IgD-negative memory B cell (primary cell): ENCODE results near the gene TRAF7. TPM values are rescaled to one million over a fixed set of nuclear protein-coding genes. Genes with fewer than 3 reads are reported as not detected.
"Not testable (repeated sequence)": the region's sequence is repeated elsewhere in the genome, so short reads cannot be mapped to it uniquely, and the experiment has no call there.

Experiments used
- H3K27ac Mint-ChIP-seq, 3 donors: one replicate each; pipeline ENCODE4 v1.8.0; 2020 to 2022; ENCODE audit warnings: mild to moderate bottlenecking in 3 of 3, mixed read lengths in 3 of 3, moderate library complexity in 1 of 3
- H3K27me3 Mint-ChIP-seq: one replicate; pipeline ENCODE4 v1.8.0; 2021; ENCODE audit warnings: mixed read lengths
- H3K36me3 Mint-ChIP-seq: one replicate; pipeline ENCODE4 v1.8.0; 2020; ENCODE audit warnings: mild to moderate bottlenecking, mixed read lengths
- H3K4me1 Mint-ChIP-seq, 3 donors: one replicate each; pipeline ENCODE4 v1.8.0; 2020 to 2022; ENCODE audit warnings: mixed read lengths in 3 of 3, mild to moderate bottlenecking in 1 of 3
- H3K4me3 Mint-ChIP-seq, 4 donors: one replicate each; pipeline ENCODE4 v1.8.0; 2020 to 2022; ENCODE audit warnings: mild to moderate bottlenecking in 4 of 4, mixed read lengths in 4 of 4, moderate library complexity in 3 of 4
- H3K9me3 Mint-ChIP-seq, 3 donors: one replicate each; pipeline ENCODE4 v1.8.0; 2020 to 2021; ENCODE audit warnings: mixed read lengths in 3 of 3, mild to moderate bottlenecking in 1 of 3
- polyA plus RNA-seq: library from polyadenylated mRNA; unstranded; fragments of 300-500 nt; fragmentation: Illumina TruSeq; gene quantifications from one replicate; pipeline ENCODE4 v1.2.3, GENCODE V29; 2021

TRAF7 gene
- polyA plus RNA-seq, 1 donor from 2014 or later: 7.0 TPM

- H3K27me3 Mint-ChIP-seq, H3K4me3 Mint-ChIP-seq, H3K4me1 Mint-ChIP-seq, H3K9me3 Mint-ChIP-seq, H3K27ac Mint-ChIP-seq, H3K36me3 Mint-ChIP-seq: not testable (repeated sequence)
Measured at GRCh38 chr16:2116428-2116827, 39.2 kb upstream of the TRAF7 start.

- H3K27me3 Mint-ChIP-seq, H3K4me3 Mint-ChIP-seq, H3K27ac Mint-ChIP-seq, H3K36me3 Mint-ChIP-seq, H3K9me3 Mint-ChIP-seq, H3K4me1 Mint-ChIP-seq: not testable (repeated sequence)
Measured at GRCh38 chr16:2117341-2117740, 38.2 kb upstream of the TRAF7 start.

GRCh38 chr16:2117960-2118722 lies 37.4 kb upstream of the TRAF7 start:
- not testable (repeated sequence) for H3K27me3 Mint-ChIP-seq, H3K4me1 Mint-ChIP-seq, H3K27ac Mint-ChIP-seq, H3K4me3 Mint-ChIP-seq, H3K9me3 Mint-ChIP-seq, H3K36me3 Mint-ChIP-seq

GRCh38 chr16:2121325-2121724 lies 34.3 kb upstream of the TRAF7 start:
- not testable (repeated sequence) for H3K9me3 Mint-ChIP-seq, H3K4me3 Mint-ChIP-seq, H3K27ac Mint-ChIP-seq, H3K27me3 Mint-ChIP-seq, H3K4me1 Mint-ChIP-seq, H3K36me3 Mint-ChIP-seq

- no peak overlapping the region for H3K27ac Mint-ChIP-seq
- H3K36me3 Mint-ChIP-seq: no peaks in the 10 kb centered on the region
- peaks cover 5 to 9% (median 7%) of the 10 kb centered on the region in 3 donors for H3K4me1 Mint-ChIP-seq
- H3K4me3 Mint-ChIP-seq: no peak overlapping the region
- no peaks in the 10 kb centered on the region for H3K9me3 Mint-ChIP-seq
- H3K27me3 Mint-ChIP-seq: no peaks in the 10 kb centered on the region
Measured at GRCh38 chr16:2121853-2122252, 33.7 kb upstream of the TRAF7 start.

GRCh38 chr16:2122429-2122828 lies 33.2 kb upstream of the TRAF7 start:
- Mint-ChIP-seq H3K4me3 (no peak overlapping the region), H3K27me3 (no peaks in the 10 kb centered on the region), H3K36me3 (no peaks in the 10 kb centered on the region), H3K4me1 (peaks cover 5 to 9% (median 9%) of the 10 kb centered on the region in 3 donors), H3K9me3 (no peaks in the 10 kb centered on the region), H3K27ac (no peak overlapping the region)

GRCh38 chr16:2122934-2123683 lies 32.5 kb upstream of the TRAF7 start:
- not testable (repeated sequence) for H3K4me3 Mint-ChIP-seq, H3K36me3 Mint-ChIP-seq, H3K27ac Mint-ChIP-seq, H3K9me3 Mint-ChIP-seq, H3K27me3 Mint-ChIP-seq, H3K4me1 Mint-ChIP-seq

GRCh38 chr16:2123706-2124376 lies 31.7 kb upstream of the TRAF7 start:
- peaks cover 9 to 14% (median 11%) of the 10 kb centered on the region in 3 donors for H3K4me1 Mint-ChIP-seq
- not testable (repeated sequence) for H3K36me3 Mint-ChIP-seq, H3K4me3 Mint-ChIP-seq, H3K27ac Mint-ChIP-seq, H3K27me3 Mint-ChIP-seq, H3K9me3 Mint-ChIP-seq

- not testable (repeated sequence) for H3K27me3 Mint-ChIP-seq, H3K36me3 Mint-ChIP-seq, H3K9me3 Mint-ChIP-seq, H3K27ac Mint-ChIP-seq, H3K4me3 Mint-ChIP-seq
- peaks cover 9 to 14% (median 11%) of the 10 kb centered on the region in 3 donors for H3K4me1 Mint-ChIP-seq
Measured at GRCh38 chr16:2124377-2124693, 31.2 kb upstream of the TRAF7 start.

GRCh38 chr16:2124694-2125444 lies 30.7 kb upstream of the TRAF7 start:
- not testable (repeated sequence) for H3K9me3 Mint-ChIP-seq, H3K36me3 Mint-ChIP-seq, H3K27ac Mint-ChIP-seq, H3K27me3 Mint-ChIP-seq
- H3K4me1 Mint-ChIP-seq: peaks cover 9 to 14% (median 11%) of the 10 kb centered on the region in 3 donors
- peak overlapping the region in 1 of 4 donors; percentile 61 for H3K4me3 Mint-ChIP-seq

- Mint-ChIP-seq H3K4me3 (peak overlapping the region in 1 of 4 donors; percentile 61), H3K4me1 (peaks cover 9 to 11% (median 9%) of the 10 kb centered on the region in 3 donors)
- not testable (repeated sequence) for H3K36me3 Mint-ChIP-seq, H3K27ac Mint-ChIP-seq, H3K9me3 Mint-ChIP-seq, H3K27me3 Mint-ChIP-seq
Measured at GRCh38 chr16:2125609-2126008, 30.0 kb upstream of the TRAF7 start.

- not testable (repeated sequence) for H3K9me3 Mint-ChIP-seq, H3K27ac Mint-ChIP-seq, H3K27me3 Mint-ChIP-seq, H3K4me3 Mint-ChIP-seq, H3K36me3 Mint-ChIP-seq
- peaks cover 8 to 11% (median 9%) of the 10 kb centered on the region in 3 donors for H3K4me1 Mint-ChIP-seq
Measured at GRCh38 chr16:2126161-2126743, 29.3 kb upstream of the TRAF7 start.

GRCh38 chr16:2126928-2127556 lies 28.5 kb upstream of the TRAF7 start:
- Mint-ChIP-seq H3K4me1 (peaks cover 5 to 11% (median 8%) of the 10 kb centered on the region in 3 donors), H3K4me3 (peak overlapping the region in 2 of 4 donors; percentile 43 to 75), H3K27ac (peak overlapping the region in 2 of 3 donors; percentile 56 to 86)
- not testable (repeated sequence) for H3K27me3 Mint-ChIP-seq, H3K36me3 Mint-ChIP-seq, H3K9me3 Mint-ChIP-seq

- peaks cover 5 to 11% (median 8%) of the 10 kb centered on the region in 3 donors for H3K4me1 Mint-ChIP-seq
- H3K4me3 Mint-ChIP-seq, H3K27ac Mint-ChIP-seq, H3K36me3 Mint-ChIP-seq, H3K27me3 Mint-ChIP-seq, H3K9me3 Mint-ChIP-seq: not testable (repeated sequence)
Measured at GRCh38 chr16:2127630-2128280, 27.8 kb upstream of the TRAF7 start.
